HCT116 (cell line): ENCODE data around the gene PJA2. TPM values are rescaled to one million over a fixed set of nuclear protein-coding genes. Genes with fewer than 3 reads are reported as not detected.

Experiments
- ATAC-seq: fragments of 200-7000 bp; cut with Tn5 transposase; 2 replicates; pipeline ENCODE4 v1.9.1; 2020; ENCODE audit warnings: mild to moderate bottlenecking, moderate library complexity
- BruUV-seq: library from RNA; stranded (reverse); fragments of 400-500 nt; replicated peaks from 2 replicates; lab custom pipeline; 2021; lab: Mats Ljungman, UMichigan
- CTCF ChIA-PET: fragments of 300-600 bp; sonication (Branson Sonifier 250); formaldehyde crosslinking; loops from one replicate; lab custom pipeline; 2021; ENCODE audit warnings: antibody characterized with exemption; lab: Charles Lee
- POLR2A ChIA-PET: fragments of 300-600, 350-600 bp; sonication (Branson Sonifier 250); formaldehyde crosslinking; loops from one replicate; lab custom pipeline; 2021; ENCODE audit warnings: antibody characterized with exemption; lab: Charles Lee
- RAD21 ChIA-PET, 2 experiments: fragments of 300-600 bp; sonication (Branson Sonifier 250); formaldehyde crosslinking; loops; one replicate each; lab custom pipeline; 2023; ENCODE audit warnings: low total read pairs in 2 of 2; ENCODE audit not compliant: uncharacterized antibody in 2 of 2, unreplicated experiment in 2 of 2, low non-redundant PET in 1 of 2; lab: Charles Lee
- DNase-seq: peaks from one replicate; pipeline ENCODE4 v3.0.0-alpha.2; 2010; ENCODE audit warnings: low read depth, low spot score
- H2AFZ ChIP-seq: fragments of 200-600 bp; shearing (Covaris generic), sonication (generic); 2 replicates; pipeline ENCODE4 v1.6.1; 2017; ENCODE audit warnings: low read depth, mixed run types, mixed read lengths, antibody characterized with exemption, low read length; ENCODE audit not compliant: poor library complexity, severe bottlenecking
- H3K27ac ChIP-seq: 2 replicates; pipeline ENCODE4 v1.5.1; 2012; ENCODE audit warnings: low read depth, low read length
- H3K27me3 ChIP-seq: fragments of 200-600 bp; sonication (generic); 2 replicates; pipeline ENCODE4 v1.6.1; 2016; ENCODE audit warnings: mixed run types, low read length, mixed read lengths; ENCODE audit not compliant: insufficient read depth
- H3K36me3 ChIP-seq, 2 experiments: fragments of 200-500 bp in 1 of 2; fragments of 200-600 bp in 1 of 2; sonication (Bioruptor generic) in 1 of 2; sonication (generic) in 1 of 2; 2 replicates each; pipeline versions ENCODE4 v1.5.1 to v1.6.1; 2014 to 2016; ENCODE audit warnings: low read length in 2 of 2, inconsistent platforms in 1 of 2, mixed read lengths in 1 of 2, mixed run types in 1 of 2; ENCODE audit not compliant: insufficient read depth in 2 of 2, control insufficient read depth in 1 of 2
- H3K4me1 ChIP-seq, 2 experiments: fragments of 200-600 bp in 1 of 2; sonication (generic) in 1 of 2; 2 replicates each; pipeline versions ENCODE4 v1.5.1 to v1.6.1; 2012 to 2017; ENCODE audit warnings: low read length in 2 of 2, inconsistent platforms in 1 of 2, mild to moderate bottlenecking in 1 of 2, mixed read lengths in 1 of 2, mixed run types in 1 of 2, moderate library complexity in 1 of 2; ENCODE audit not compliant: insufficient read depth in 2 of 2, control insufficient read depth in 1 of 2
- H3K4me2 ChIP-seq: fragments of 200-600 bp; sonication (generic); 2 replicates; pipeline ENCODE4 v1.6.1; 2017; ENCODE audit warnings: mixed run types, low read length, mixed read lengths
- H3K4me3 ChIP-seq, 2 experiments: fragments of 200-600 bp in 1 of 2; sonication (generic) in 1 of 2; replicated peaks in 1 of 2; 2 replicates each; pipeline ENCODE4 v1.5.1; 2011 to 2016; ENCODE audit warnings: low read length in 2 of 2, control low read depth in 1 of 2, low read depth in 1 of 2, mild to moderate bottlenecking in 1 of 2, mixed read lengths in 1 of 2, mixed run types in 1 of 2
- H3K79me2 ChIP-seq: fragments of 200-600 bp; sonication (generic); 2 replicates; pipeline ENCODE4 v1.6.1; 2017; ENCODE audit warnings: mild to moderate bottlenecking, mixed run types, low read length, moderate library complexity, mixed read lengths; ENCODE audit not compliant: insufficient read depth
- H3K9ac ChIP-seq: fragments of 200-600 bp; sonication (generic); 2 replicates; pipeline ENCODE4 v1.6.1; 2016; ENCODE audit warnings: low read length, mixed read lengths
- H3K9me2 ChIP-seq: fragments of 200-600 bp; sonication (generic), shearing (Covaris generic); 2 replicates; pipeline ENCODE4 v1.6.1; 2017; ENCODE audit warnings: mixed run types, mild to moderate bottlenecking, moderate library complexity; ENCODE audit not compliant: insufficient read depth
- H3K9me3 ChIP-seq, 2 experiments: fragments of 200-500 bp in 1 of 2; fragments of 200-600 bp in 1 of 2; sonication (Bioruptor generic) in 1 of 2; sonication (generic) in 1 of 2; 2 replicates each; pipeline ENCODE4 v1.6.1; 2014 to 2017; ENCODE audit warnings: low read length in 2 of 2, mixed read lengths in 2 of 2, inconsistent platforms in 1 of 2, low read depth in 1 of 2, mild to moderate bottlenecking in 1 of 2, mixed run types in 1 of 2, moderate library complexity in 1 of 2; ENCODE audit not compliant: control insufficient read depth in 1 of 2, insufficient read depth in 1 of 2
- H4K20me1 ChIP-seq: fragments of 200-600 bp; sonication (generic), shearing (Covaris generic); 2 replicates; pipeline ENCODE4 v1.6.1; 2017; ENCODE audit warnings: mixed run types, mild to moderate bottlenecking, moderate library complexity; ENCODE audit not compliant: insufficient read depth
- CBX3 ChIP-seq: IDR thresholded peaks from 2 replicates; pipeline ENCODE4 v1.6.1; 2012; ENCODE audit warnings: low read depth
- CTCF ChIP-seq, 3 experiments: fragments of 200-600 bp in 1 of 3; sonication (generic) in 1 of 3; IDR thresholded peaks in 2 of 3; conservative IDR thresholded peaks in 1 of 3; 2 replicates each; pipeline ENCODE4 v1.5.1; 2012 to 2017; ENCODE audit warnings: low read depth in 2 of 3, low read length in 2 of 3, antibody characterized with exemption in 1 of 3, borderline replicate concordance in 1 of 3, control low read depth in 1 of 3, mild to moderate bottlenecking in 1 of 3, mixed read lengths in 1 of 3, mixed run types in 1 of 3, moderate library complexity in 1 of 3; ENCODE audit not compliant: insufficient read depth in 1 of 3
- ELF1 ChIP-seq: IDR thresholded peaks from 2 replicates; pipeline ENCODE4 v1.6.1; 2012; ENCODE audit warnings: low read depth, borderline replicate concordance
- EZH2 ChIP-seq: fragments of 200-600 bp; sonication (generic); IDR thresholded peaks from 2 replicates; pipeline ENCODE4 v1.6.1; 2017; ENCODE audit warnings: antibody characterized with exemption, mixed run types
- EZH2phosphoT487 ChIP-seq: fragments of 200-600 bp; IDR thresholded peaks from 2 replicates; pipeline ENCODE4 v1.6.1; 2018; ENCODE audit warnings: antibody characterized with exemption, borderline replicate concordance
- FOSL1 ChIP-seq: IDR thresholded peaks from 2 replicates; pipeline ENCODE4 v1.6.1; 2012; ENCODE audit warnings: low read depth
- JUND ChIP-seq: IDR thresholded peaks from 2 replicates; pipeline ENCODE4 v1.6.1; 2012
- POLR2AphosphoS5 ChIP-seq: IDR thresholded peaks from 2 replicates; pipeline ENCODE4 v1.6.1; 2011; ENCODE audit warnings: mild to moderate bottlenecking, low read depth, low read length, moderate library complexity
- REST ChIP-seq: IDR thresholded peaks from 2 replicates; pipeline ENCODE4 v1.6.1; 2012; ENCODE audit warnings: low read depth
- SRF ChIP-seq: IDR thresholded peaks from 2 replicates; pipeline ENCODE4 v1.6.1; 2012; ENCODE audit warnings: low read depth
- TCF7L2 ChIP-seq: IDR thresholded peaks from 2 replicates; pipeline ENCODE4 v1.7.0; 2011; ENCODE audit warnings: borderline replicate concordance, inconsistent platforms; ENCODE audit not compliant: insufficient read depth, insufficient read length; ENCODE audit errors: extremely low read depth
- ZNF274 ChIP-seq: fragments of 200-500 bp; sonication (Bioruptor generic); IDR thresholded peaks from 2 replicates; pipeline ENCODE4 v1.6.1; 2014; ENCODE audit warnings: mild to moderate bottlenecking, low read depth, low read length, inconsistent platforms
- intact Hi-C: fragments of 100-400 bp; cut with micrococcal nuclease; formaldehyde crosslinking; loops from 2 replicates; pipeline ENCODE4 v1.10.0; 2022
- total RNA-seq: library from RNA; stranded (reverse); gene quantifications from one replicate; pipeline ENCODE4 v1.2.1, GENCODE V29; 2021; ENCODE audit not compliant: unreplicated experiment

Gene PJA2
- total RNA-seq, 1 experiment from 2014 or later, result 38.4 TPM

- no peaks in the 10 kb centered on the region for H3K9me3 ChIP-seq
- BruUV-seq, result no TSS peak
- DNase-seq, result no peak
- no peak overlapping the region for H3K4me2 ChIP-seq
- ChIA-PET POLR2A (no interaction called here), RAD21 (no interaction called here), CTCF (no interaction called here)
- no peaks in the 10 kb centered on the region for H3K27me3 ChIP-seq
- H3K4me3 ChIP-seq, result no peak overlapping the region
- no peaks in the 10 kb centered on the region for H4K20me1 ChIP-seq
- H3K4me1 ChIP-seq, result no peaks in the 10 kb centered on the region
- no peak overlapping the region for H3K9ac ChIP-seq
- H3K79me2 ChIP-seq, result no peaks in the 10 kb centered on the region
- no peak overlapping the region for H3K27ac ChIP-seq
- TF ChIP-seq REST (no peak), CBX3 (no peak), FOSL1 (no peak), JUND (no peak), CTCF (IDR thresholded peaks at IDR 0.05 in 2 of 3, conservative IDR thresholded peaks at IDR 0.05 in 1 of 3; ENCODE audit: borderline replicate concordance in 1 of 3, insufficient read depth in 1 of 3, low read depth in 2 of 3, low read length in 2 of 3) (no peak), EZH2phosphoT487 (no peak), ELF1 (no peak), EZH2 (no peak), ZNF274 (no peak), POLR2AphosphoS5 (no peak), SRF (no peak), TCF7L2 (no peak)
- H3K9me2 ChIP-seq, result no peaks in the 10 kb centered on the region
- ATAC-seq, result no peak
- intact Hi-C loops, result no loop called here
- no peak overlapping the region for H2AFZ ChIP-seq
- no peaks in the 10 kb centered on the region for H3K36me3 ChIP-seq
Observed at GRCh38 chr5:109326919-109327318, 82.9 kb downstream of the PJA2 start.
